Body of pancreas (tissue), 4 donors: ENCODE measurements around the gene BAZ1A. TPM values are rescaled to one million over a fixed set of nuclear protein-coding genes. Genes with fewer than 3 reads are reported as not detected.

Experiments
- ATAC-seq: fragments of 150-250 bp; one replicate; pipeline ENCODE4 v1.9.1; 2016
- DNase-seq, 4 donors: peaks; one replicate each; pipeline ENCODE4 v3.0.0-alpha.2; 2019
- H3K27ac ChIP-seq, 4 donors: fragments of 200-600 bp; sonication (generic); 1 replicate in 3 of 4; 2 replicates in 1 of 4; pipeline versions ENCODE4 v1.5.1 to v1.6.1; 2016 to 2019; ENCODE audit warnings: mild to moderate bottlenecking in 1 of 4, mixed read lengths in 1 of 4, moderate library complexity in 1 of 4
- H3K27me3 ChIP-seq, 2 donors: fragments of 200-600 bp; sonication (generic); one replicate each; pipeline ENCODE4 v1.6.0; 2016; ENCODE audit warnings: mild to moderate bottlenecking in 1 of 2
- H3K36me3 ChIP-seq, 2 donors: fragments of 200-600 bp; sonication (generic); replicated peaks in 1 of 2; 2 replicates each; pipeline ENCODE4 v1.5.1; 2016; ENCODE audit warnings: low read depth in 2 of 2; ENCODE audit not compliant: insufficient read depth in 1 of 2
- H3K4me1 ChIP-seq: fragments of 200-600 bp; sonication (generic); one replicate; pipeline ENCODE4 v1.6.0; 2016
- H3K4me3 ChIP-seq, 2 donors: fragments of 200-600 bp; sonication (generic); 1 replicate in 1 of 2; 2 replicates in 1 of 2; pipeline ENCODE4 v1.5.1; 2016 to 2019
- H3K9me3 ChIP-seq, 3 donors: fragments of 200-600 bp; sonication (generic); 1 replicate in 2 of 3; 2 replicates in 1 of 3; pipeline ENCODE4 v1.5.1; 2016
- CTCF ChIP-seq, 7 experiments: fragments of 450-650 bp in 4 of 7; fragments of 200-600 bp in 3 of 7; sonication (generic) in 3 of 7; IDR thresholded peaks; one replicate each; pipeline ENCODE4 v1.5.1; 2016 to 2019; ENCODE audit warnings: antibody characterized with exemption in 7 of 7
- POLR2A ChIP-seq, 3 donors: fragments of 450-650 bp; IDR thresholded peaks; one replicate each; pipeline ENCODE4 v1.6.1; 2016; ENCODE audit warnings: antibody characterized with exemption in 3 of 3, mild to moderate bottlenecking in 2 of 3
- WGBS, 2 donors: methylation state at CpG; one replicate each; pipeline ENCODE4 v1.1.5; 2017; 5-methylcytosine and 5-hydroxymethylcytosine counted together
- intact Hi-C: fragments of 100-400 bp; cut with DNase I; formaldehyde crosslinking; loops from one replicate; pipeline ENCODE4 v1.15.1; 2023
- total RNA-seq, 2 donors: library from RNA; depleted of rRNA; stranded (reverse); fragments of >200 nt; gene quantifications; one replicate each; pipeline ENCODE4 v1.1.0, GENCODE V29; 2016

Gene BAZ1A, protein sequence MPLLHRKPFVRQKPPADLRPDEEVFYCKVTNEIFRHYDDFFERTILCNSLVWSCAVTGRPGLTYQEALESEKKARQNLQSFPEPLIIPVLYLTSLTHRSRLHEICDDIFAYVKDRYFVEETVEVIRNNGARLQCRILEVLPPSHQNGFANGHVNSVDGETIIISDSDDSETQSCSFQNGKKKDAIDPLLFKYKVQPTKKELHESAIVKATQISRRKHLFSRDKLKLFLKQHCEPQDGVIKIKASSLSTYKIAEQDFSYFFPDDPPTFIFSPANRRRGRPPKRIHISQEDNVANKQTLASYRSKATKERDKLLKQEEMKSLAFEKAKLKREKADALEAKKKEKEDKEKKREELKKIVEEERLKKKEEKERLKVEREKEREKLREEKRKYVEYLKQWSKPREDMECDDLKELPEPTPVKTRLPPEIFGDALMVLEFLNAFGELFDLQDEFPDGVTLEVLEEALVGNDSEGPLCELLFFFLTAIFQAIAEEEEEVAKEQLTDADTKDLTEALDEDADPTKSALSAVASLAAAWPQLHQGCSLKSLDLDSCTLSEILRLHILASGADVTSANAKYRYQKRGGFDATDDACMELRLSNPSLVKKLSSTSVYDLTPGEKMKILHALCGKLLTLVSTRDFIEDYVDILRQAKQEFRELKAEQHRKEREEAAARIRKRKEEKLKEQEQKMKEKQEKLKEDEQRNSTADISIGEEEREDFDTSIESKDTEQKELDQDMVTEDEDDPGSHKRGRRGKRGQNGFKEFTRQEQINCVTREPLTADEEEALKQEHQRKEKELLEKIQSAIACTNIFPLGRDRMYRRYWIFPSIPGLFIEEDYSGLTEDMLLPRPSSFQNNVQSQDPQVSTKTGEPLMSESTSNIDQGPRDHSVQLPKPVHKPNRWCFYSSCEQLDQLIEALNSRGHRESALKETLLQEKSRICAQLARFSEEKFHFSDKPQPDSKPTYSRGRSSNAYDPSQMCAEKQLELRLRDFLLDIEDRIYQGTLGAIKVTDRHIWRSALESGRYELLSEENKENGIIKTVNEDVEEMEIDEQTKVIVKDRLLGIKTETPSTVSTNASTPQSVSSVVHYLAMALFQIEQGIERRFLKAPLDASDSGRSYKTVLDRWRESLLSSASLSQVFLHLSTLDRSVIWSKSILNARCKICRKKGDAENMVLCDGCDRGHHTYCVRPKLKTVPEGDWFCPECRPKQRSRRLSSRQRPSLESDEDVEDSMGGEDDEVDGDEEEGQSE (N-terminal part only)
- 10 to 100 TPM; 10.5 to 18.2 TPM for total RNA-seq

GRCh38 chr14:34875031-34875922, at the start of gene BAZ1A:
Gene BAZ1A (minus strand): TSS chr14:34875360. CDS start chr14:34874604, 756 bp downstream.
- ATAC-seq (peak; percentile 47), DNase-seq (peak; percentile 60 to 71 (median 66))
- intact Hi-C loops, result no loop called here
- no peaks in the 10 kb centered on the region for H3K36me3 ChIP-seq
- H3K4me3 ChIP-seq, result peak within 1 kb of the TSS; percentile 93 to 94
- H3K27ac ChIP-seq, result peak within 1 kb of the TSS; percentile 86 to 100 (median 96)
- no peaks in the 10 kb centered on the region for H3K9me3 ChIP-seq
- no peaks in the 10 kb centered on the region for H3K27me3 ChIP-seq
- TF ChIP-seq POLR2A (IDR thresholded peaks at IDR 0.05) (peak; percentile 58 to 88 (median 88)), CTCF (IDR thresholded peaks at IDR 0.05) (peak in 5 of 7 experiments; percentile 14 to 55 (median 45))
- WGBS, 2 donors, result 0% methylated on average over 8 to 46 of the region's 46 CpGs
- peaks cover 6% of the 10 kb centered on the region for H3K4me1 ChIP-seq

DNA sequence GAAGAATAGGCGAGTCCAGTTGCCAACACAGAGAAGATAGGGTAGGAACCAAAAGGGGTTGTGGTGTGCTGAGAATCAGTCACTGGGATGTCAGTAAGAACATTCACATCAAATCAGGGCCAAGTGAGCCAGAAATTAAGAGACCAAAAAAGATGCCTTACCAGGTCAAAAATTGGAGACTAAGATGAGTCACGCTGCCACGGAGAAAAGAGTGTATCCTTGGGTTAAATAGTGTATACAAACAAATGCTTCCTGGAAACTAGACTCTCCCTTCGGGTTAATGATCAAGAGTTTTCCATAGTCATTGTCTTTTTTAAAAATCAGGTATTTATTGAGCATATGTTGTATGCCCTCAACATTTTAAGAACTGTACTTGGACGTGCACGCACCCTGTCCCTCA, 45.2 kb upstream of the BAZ1A start:
- intact Hi-C loops, result no loop called here
- DNase-seq, result no peak
- Histone ChIP-seq H3K36me3 (no peaks in the 10 kb centered on the region), H3K4me3 (no peak overlapping the region), H3K9me3 (no peaks in the 10 kb centered on the region), H3K27ac (no peak overlapping the region), H3K4me1 (no peaks in the 10 kb centered on the region), H3K27me3 (no peaks in the 10 kb centered on the region)
- TF ChIP-seq CTCF (IDR thresholded peaks at IDR 0.05) (no peak), POLR2A (IDR thresholded peaks at IDR 0.05) (no peak)
- WGBS, 2 donors, result 66 to 67% methylated on average over 6 of the region's 6 CpGs
- ATAC-seq, result no peak

GRCh38 chr14:34913619-34914018, 38.5 kb upstream of the BAZ1A start:
- 82 to 96% methylated on average over 2 of the region's 2 CpGs for WGBS, 2 donors

More at GRCh38 chr14:34913619-34914018, 38.5 kb upstream of the BAZ1A start:
- no peak overlapping the region for H3K27ac ChIP-seq
- H3K27me3 ChIP-seq, result no peaks in the 10 kb centered on the region
- H3K4me1 ChIP-seq, result no peaks in the 10 kb centered on the region
- intact Hi-C loops, result no loop called here
- H3K36me3 ChIP-seq, result no peaks in the 10 kb centered on the region
- no peak overlapping the region for H3K4me3 ChIP-seq
- ATAC-seq, result no peak
- no peaks in the 10 kb centered on the region for H3K9me3 ChIP-seq
- TF ChIP-seq CTCF (IDR thresholded peaks at IDR 0.05) (no peak), POLR2A (IDR thresholded peaks at IDR 0.05) (no peak)
- no peak for DNase-seq
